Measurements from ENCODE around the gene PHF21B. TPM values are rescaled to one million over a fixed set of nuclear protein-coding genes. Genes with fewer than 3 reads are reported as not detected.

PHF21B gene
- total and polyA plus RNA-seq, 8 donors: 0.24 to 1.4 (median 1.1) TPM; not detected in 1

GRCh38 chr22:44972363-44973083 is 37.3 kb downstream of the PHF21B start:
- no peak for TF ChIP-seq CTCF (IDR thresholded peaks at IDR 0.05)
- Histone ChIP-seq H3K36me3 (no peaks in the 10 kb centered on the region), H3K27me3 (peaks cover 0 to 60% of the 10 kb centered on the region in 2 donors), H3K4me1 (no peaks in the 10 kb centered on the region), H3K27ac (no peak overlapping the region), H3K4me3 (no peak overlapping the region), H3K9me3 (no peaks in the 10 kb centered on the region)
- ATAC-seq (no peak), DNase-seq (peak in 2 of 4 donors; percentile 22 to 56)
- intact Hi-C loops (cut with DNase I): loop anchor here in 1 of 2 donors (10.0 kb wide), 1 partner anchor 122 kb away; no protein-coding TSS in a partner anchor

GRCh38 chr22:44971651-44972362 is 38.0 kb downstream of the PHF21B start:
- Histone ChIP-seq H3K4me3 (no peak overlapping the region), H3K27me3 (peaks cover 0 to 60% of the 10 kb centered on the region in 2 donors), H3K4me1 (no peaks in the 10 kb centered on the region), H3K36me3 (no peaks in the 10 kb centered on the region), H3K27ac (no peak overlapping the region), H3K9me3 (no peaks in the 10 kb centered on the region)
- intact Hi-C loops (cut with DNase I): loop anchor here in 1 of 2 donors (10.0 kb wide), 1 partner anchor 123 kb away; no protein-coding TSS in a partner anchor
- no peak for ATAC-seq
- TF ChIP-seq CTCF (IDR thresholded peaks at IDR 0.05): no peak
- no peak for DNase-seq

GRCh38 chr22:44970291-44970690 is 39.5 kb downstream of the PHF21B start:
- TF ChIP-seq CTCF (IDR thresholded peaks at IDR 0.05): no peak
- Histone ChIP-seq H3K27ac (no peak overlapping the region), H3K4me3 (no peak overlapping the region), H3K36me3 (no peaks in the 10 kb centered on the region), H3K4me1 (no peaks in the 10 kb centered on the region), H3K27me3 (peaks cover 0 to 72% of the 10 kb centered on the region in 2 donors), H3K9me3 (no peaks in the 10 kb centered on the region)
- intact Hi-C loops (cut with DNase I): loop anchor here in 1 of 2 donors (10.0 kb wide), 1 partner anchor 125 kb away; no protein-coding TSS in a partner anchor
- DNase-seq (no peak), ATAC-seq (no peak)

- Histone ChIP-seq H3K9me3 (no peaks in the 10 kb centered on the region), H3K4me3 (no peak overlapping the region), H3K27me3 (peaks cover 0 to 76% of the 10 kb centered on the region in 2 donors), H3K36me3 (no peaks in the 10 kb centered on the region), H3K4me1 (no peaks in the 10 kb centered on the region), H3K27ac (no peak overlapping the region)
- DNase-seq: no peak
- intact Hi-C loops (cut with DNase I): loop anchor here in 1 of 2 donors (10.0 kb wide), 1 partner anchor 125 kb away; no protein-coding TSS in a partner anchor
- TF ChIP-seq CTCF (IDR thresholded peaks at IDR 0.05): no peak
- no peak for ATAC-seq
Observed at GRCh38 chr22:44969817-44970216, 40.0 kb downstream of the PHF21B start.

- H3K36me3 ChIP-seq: no peaks in the 10 kb centered on the region
- H3K27me3 ChIP-seq: peaks cover 0 to 71% of the 10 kb centered on the region in 2 donors
- no peak overlapping the region for H3K4me3 ChIP-seq
- intact Hi-C loops (cut with DNase I): no loop called here
- DNase-seq: no peak
- ATAC-seq: no peak
- no peaks in the 10 kb centered on the region for H3K9me3 ChIP-seq
- H3K27ac ChIP-seq: no peak overlapping the region
- H3K4me1 ChIP-seq: no peaks in the 10 kb centered on the region
- no peak for TF ChIP-seq CTCF (IDR thresholded peaks at IDR 0.05)
Observed at GRCh38 chr22:44968736-44969135, 41.1 kb downstream of the PHF21B start.
